ENCODE data around the gene PSMB8.
"Not testable (repeated sequence)": the region's sequence is repeated elsewhere in the genome, so short reads cannot be mapped to it uniquely, and the experiment has no call there.

The PSMB8 gene

GRCh38 chr6:32836873-32837272 lies 7.0 kb downstream of the PSMB8 start:
- DNase-seq: no peak

DNA sequence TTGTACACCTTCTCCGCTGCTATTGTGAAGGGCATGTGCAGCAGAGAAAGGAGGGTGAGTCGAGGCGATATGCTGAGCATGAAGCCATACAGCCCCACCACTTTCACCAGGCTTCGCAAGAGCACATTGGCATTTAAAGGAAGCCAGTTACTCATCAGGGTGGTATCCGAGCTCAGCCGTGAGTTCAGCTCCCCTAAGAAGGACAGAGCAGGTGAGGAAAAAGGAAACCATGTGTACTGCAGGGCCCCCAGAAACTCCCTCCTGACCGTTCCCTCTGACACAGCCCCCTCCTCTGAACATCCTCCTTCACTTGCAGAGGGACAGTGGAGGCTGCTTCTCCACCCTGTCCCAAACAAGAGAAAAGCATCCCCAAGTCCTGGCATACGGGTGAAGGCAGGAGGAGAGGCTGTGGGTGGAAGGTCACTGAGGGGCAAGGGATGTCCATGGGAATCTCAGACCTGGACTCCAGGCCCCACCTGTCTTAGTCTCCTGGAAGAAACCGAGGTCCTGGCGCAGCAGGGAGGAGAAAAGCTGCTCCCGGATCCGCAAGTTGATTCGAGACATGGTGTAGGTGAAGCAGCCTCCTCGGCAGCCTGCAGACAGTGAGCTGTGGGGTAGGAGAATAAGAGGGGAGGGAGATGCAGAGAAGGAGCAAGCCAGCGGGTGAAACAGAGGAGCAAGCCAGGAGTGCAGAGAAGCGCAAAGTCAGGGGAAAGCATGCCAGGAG lies 8.5 kb downstream of the PSMB8 start:
- DNase-seq: no peak

DNA sequence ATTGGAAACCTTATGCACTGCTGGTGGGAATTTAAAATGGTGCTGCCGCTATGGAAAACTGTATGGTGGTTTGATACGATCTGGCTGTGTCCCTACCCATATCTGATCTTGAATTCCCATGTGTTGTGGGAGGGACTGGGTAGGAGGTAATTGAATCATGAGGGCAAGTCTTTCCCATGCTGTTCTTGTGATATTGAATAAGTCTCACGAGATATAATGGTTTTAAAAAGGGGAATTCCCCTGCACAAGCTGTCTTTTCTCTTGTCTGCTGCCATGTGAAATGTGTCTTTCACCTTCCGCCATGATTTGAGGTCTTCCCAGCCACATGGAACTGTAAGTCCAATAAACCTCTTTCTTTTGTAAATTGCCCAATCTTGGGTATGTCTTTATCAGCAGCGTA lies 10.2 kb downstream of the PSMB8 start:
- no peak for DNase-seq

DNA sequence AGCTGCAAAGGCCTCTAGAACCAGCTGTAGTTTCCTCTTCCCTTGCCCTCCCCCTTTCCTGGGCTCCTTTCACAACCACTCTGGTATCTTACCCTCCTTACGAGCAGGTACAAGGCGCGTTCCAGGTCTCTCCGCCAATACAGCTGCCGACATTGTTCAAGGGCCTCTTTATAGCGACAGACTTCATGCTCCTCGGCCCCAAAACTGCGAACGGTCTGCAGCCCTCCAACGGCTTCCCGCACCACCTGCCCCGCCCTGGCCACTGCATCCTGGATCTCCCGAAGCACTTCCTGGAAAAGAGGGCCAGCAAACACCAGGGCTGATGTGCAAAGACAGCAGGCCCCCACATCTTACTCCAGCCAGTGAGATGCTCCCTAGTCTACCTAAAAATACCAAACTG lies 11.3 kb downstream of the PSMB8 start:
- DNase-seq: no peak

DNA sequence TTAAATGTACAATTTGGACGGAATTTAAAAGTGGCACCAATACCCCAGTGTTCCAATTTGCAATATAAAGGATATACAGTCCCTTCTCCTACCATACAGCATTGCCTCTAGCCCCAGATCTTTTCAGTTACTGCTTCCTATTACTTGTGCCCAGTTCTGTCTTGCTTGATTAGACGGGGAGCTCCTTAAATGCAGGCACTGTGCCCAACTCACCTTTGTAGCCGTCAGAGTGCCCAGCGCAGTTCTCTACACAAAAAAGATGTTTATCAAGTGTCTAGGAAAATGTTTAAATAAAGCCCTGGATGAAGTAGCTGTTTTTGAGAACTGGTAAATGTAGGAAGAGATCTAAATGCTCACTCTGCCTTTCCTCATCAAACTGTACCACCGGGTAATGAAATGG lies 12.9 kb downstream of the PSMB8 start:
- DNase-seq: no peak

- no peak for DNase-seq
Measured at GRCh38 chr6:32830017-32830416, 13.8 kb downstream of the PSMB8 start.

- no peak for DNase-seq
Measured at GRCh38 chr6:32829495-32829894, 14.4 kb downstream of the PSMB8 start.

GRCh38 chr6:32827025-32827424 lies 16.8 kb downstream of the PSMB8 start:
- no peak for DNase-seq

DNA sequence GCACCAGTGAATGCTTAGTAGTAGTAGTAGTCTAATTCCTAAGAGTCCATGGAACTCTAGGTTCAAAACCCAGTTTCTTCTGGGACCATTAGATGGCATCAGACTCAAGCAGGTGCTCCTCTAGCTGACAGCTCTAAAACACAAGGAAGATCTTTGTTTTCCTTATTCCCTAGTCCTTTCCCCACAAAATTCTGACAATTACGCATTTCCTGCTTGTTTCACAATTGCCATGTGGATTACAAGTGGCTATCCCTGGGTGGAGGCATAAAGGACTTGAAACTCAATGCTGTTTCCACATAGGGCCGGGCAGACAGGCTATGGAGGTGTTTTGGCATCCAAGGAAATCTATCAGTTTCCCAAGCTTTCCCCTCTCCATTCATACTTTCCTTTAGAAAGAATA lies 17.9 kb downstream of the PSMB8 start:
- no peak for DNase-seq

GRCh38 chr6:32819729-32820128 lies 24.1 kb downstream of the PSMB8 start:
- DNase-seq: no peak

GRCh38 chr6:32818867-32819266 lies 25.0 kb downstream of the PSMB8 start:
- no peak for DNase-seq

GRCh38 chr6:32816746-32817204 lies 27.1 kb downstream of the PSMB8 start, which contains the start of gene HLA-DOB:
Gene HLA-DOB (minus strand): TSS chr6:32817002. CDS start chr6:32816951, 51 bp downstream.
- no peak for DNase-seq

GRCh38 chr6:32815996-32816395 lies 27.9 kb downstream of the PSMB8 start:
- DNase-seq: no peak

GRCh38 chr6:32815115-32815514 lies 28.7 kb downstream of the PSMB8 start:
- DNase-seq: no peak

- DNase-seq: no peak
Measured at GRCh38 chr6:32814145-32814544, 29.7 kb downstream of the PSMB8 start.

DNA sequence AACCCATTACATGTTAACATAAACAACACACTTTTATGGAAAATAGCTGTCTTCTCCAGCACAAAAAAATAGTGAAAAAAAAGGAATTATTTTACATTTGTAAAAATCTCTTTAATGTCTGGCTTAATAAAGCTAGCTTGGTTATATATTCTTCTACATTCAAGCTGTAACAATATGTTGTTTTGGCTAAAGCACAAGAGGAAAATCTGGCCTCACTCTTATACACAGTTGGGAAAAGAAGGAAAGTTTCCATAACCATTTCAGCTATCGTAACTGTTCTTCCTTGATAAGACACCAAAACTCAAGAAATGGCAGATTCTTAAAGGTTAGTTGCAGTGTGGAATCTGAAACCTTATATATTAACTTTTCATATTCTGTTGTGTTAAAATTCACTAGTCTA lies 34.7 kb downstream of the PSMB8 start:
- DNase-seq: no peak

DNA sequence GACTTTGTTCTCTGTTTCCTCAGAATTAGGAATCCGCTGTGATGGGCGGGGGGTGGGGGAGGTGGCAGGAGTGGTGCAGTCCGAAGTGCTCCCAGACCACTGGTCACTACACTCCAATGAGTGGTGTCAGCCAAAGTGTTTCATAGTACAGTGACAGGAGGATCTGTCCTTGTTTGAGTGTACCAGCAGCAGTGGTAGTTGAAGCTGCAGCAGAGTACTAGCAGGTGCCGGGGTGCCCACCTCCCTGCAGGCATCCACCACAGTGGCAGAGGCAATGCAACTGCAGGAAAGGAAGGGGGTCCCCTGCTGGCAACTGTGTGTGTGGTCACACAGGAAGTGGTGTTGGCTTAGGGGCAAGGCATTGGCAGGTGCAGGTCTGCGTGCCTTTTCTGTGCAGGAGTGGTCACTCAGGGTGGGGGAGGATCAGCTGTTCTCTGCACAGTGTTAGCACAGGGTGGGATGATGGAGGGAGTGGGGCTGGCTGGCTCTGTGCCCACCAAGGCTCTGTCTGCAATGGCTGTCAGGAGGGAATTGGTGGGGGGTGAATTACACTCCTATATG lies 36.7 kb downstream of the PSMB8 start:
- DNase-seq: no peak

DNA sequence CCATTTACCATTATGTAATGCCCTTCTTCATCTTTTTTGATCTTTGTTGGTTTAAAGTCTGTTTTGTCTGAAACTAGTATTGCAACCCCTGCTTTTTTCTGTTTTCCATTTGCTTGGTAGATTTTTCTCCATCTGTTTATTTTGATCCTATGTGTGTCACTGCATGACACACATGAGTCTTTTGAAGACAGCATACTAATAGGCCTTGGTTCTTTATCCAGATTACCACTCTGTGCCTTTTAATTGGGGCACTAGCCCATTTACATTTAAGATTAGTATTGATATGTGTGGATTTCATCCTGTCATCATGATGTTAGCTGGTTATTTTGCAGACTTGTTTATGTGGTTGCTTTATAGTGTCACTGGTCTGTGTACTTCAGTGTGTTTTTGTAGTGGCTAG lies 38.4 kb downstream of the PSMB8 start:
- not testable (repeated sequence) for DNase-seq

GRCh38 chr6:32803416-32803815 lies 40.4 kb downstream of the PSMB8 start:
- DNase-seq: no peak

DNA sequence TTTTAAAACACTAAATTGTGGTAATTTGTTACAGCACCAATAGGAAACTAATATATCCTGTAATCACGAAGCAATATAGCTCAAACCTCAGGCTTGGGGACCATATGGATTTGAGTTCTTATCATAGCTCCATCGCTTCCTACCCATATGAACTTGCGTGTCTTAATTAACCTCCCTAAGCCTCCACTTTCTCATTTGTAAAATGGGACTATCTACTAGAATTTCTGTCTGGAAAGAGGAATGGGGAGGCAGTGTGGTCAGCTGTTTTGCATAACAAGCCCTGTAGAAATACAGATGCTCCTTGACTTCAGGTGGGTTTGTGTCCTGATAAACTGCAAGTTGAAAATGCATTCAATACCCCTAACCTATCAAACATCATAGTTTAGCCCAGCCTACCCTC lies 44.1 kb downstream of the PSMB8 start:
- no peak for DNase-seq

DNA sequence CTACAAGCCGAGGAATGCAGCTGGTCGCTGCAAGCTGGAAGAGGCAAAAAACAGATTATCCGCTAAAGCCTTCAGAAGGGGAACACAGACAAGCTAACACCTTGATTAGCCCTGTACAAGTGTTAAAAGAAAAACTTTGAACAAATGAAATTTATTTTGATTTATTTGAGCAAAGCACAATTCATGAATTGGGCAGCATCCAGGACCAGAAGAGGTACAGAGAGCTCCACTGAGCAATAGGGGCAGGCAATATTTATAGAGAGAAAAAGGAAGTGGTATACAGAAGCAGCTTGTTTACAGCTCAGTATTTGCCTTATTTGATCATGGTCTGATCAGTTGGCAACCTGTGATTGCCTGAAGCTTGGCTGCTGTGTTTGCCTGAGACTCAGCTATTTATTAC lies 44.7 kb downstream of the PSMB8 start:
- no peak for DNase-seq

DNA sequence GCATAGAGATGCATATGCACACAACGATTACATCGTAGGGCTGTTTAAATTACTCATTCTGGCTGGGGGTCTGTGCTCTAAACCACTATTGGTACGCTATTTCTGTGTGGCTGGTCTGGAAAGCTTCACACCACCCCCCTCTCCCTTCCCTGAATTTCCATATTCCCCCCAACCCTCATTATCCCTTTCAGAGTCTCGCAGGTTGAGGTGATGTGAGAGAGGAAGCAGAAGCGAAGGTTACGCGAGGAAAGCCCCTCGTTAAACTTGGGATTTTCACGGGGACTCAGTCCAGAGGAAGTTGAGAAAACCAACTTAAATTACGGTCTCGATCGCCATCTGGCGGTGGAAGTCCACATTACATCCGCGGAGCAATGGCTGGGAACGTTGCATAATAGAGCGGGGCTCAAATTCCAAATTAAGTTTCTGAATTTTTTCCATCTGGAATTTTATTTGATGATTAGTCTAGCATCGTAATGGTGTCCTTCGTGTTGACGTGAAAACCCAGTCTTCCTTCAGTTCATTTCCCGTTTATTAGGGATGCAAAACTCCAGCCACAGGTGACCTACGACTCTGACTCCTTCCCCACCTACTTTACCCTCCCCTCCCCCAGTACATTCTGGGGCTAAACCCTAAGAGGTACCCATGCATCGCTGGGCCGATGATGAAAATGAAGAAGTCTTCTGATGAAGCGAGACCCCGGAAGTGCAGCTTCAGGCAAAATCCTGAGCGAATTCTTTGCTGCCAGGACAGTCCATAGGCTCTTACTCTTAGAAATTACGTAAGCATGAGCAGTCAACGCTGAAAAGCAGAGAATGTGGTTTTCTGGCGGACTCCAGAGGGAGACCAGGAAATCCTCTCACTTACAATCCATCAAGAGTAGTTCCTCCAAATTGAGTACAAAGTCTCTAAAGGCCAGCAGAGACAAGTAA lies 46.7 kb downstream of the PSMB8 start:
- DNase-seq: peak; percentile 96

GRCh38 chr6:32794510-32794909 lies 49.3 kb downstream of the PSMB8 start:
- no peak for DNase-seq

Data from activated CD8-positive, alpha-beta memory T cell treated with anti-CD3 and anti-CD28 coated beads for 24 hours (primary cell).